ENCODE results near the gene LENG9. TPM values are rescaled to one million over a fixed set of nuclear protein-coding genes. Genes with fewer than 3 reads are reported as not detected.
A peak's percentile ranks its signal among the peaks of the same experiment; 100 is the strongest.

Gene LENG9
- total and polyA plus RNA-seq, 2 of the 13 experiments (the other 11 are each of a cell fraction or from before 2014, with no cell fraction given), result 0.75 to 2.9 TPM

DNA sequence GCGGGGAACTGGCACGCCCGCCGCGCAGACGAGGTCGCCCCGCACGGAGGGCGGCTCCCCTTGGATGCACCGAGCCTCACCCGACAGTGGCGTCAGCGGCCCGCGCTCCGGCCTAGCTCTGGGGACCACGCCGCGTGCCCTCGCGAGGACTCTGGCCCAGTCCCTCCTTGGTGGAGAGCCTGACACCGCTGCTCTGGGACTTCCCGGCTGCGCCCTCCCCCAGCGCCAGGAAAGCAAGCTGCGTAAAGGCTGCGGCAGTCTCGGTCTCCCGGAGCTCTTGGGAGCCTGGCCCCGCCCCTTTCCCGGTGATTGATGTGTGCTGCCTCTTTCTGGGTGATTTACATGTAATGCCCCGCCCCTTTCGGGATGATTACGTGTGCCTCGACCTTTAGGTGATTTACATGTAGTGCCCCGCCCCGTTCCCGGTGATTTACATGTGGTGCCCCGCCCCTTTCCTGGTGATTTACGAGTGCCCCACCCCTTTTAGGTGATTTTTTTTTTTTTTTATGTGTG, at the start of gene LENG9 (continued):
- TF ChIP-seq CHD2 (IDR thresholded peaks at IDR 0.05; ENCODE audit: low read depth, low read length) (peak; percentile 77), ZNF207 (IDR thresholded peaks at IDR 0.05; ENCODE audit: borderline replicate concordance) (no peak), E2F2 (CRISPR knock-in tag; IDR thresholded peaks at IDR 0.05; ENCODE audit: borderline replicate concordance) (0 out of 2 replicates have a peak, but pooled peaks have one; percentile 55), BRD4 (CRISPR knock-in tag; IDR thresholded peaks at IDR 0.05) (no peak), TBX2 (CRISPR knock-in tag; IDR thresholded peaks at IDR 0.05; ENCODE audit: borderline replicate concordance) (peak; percentile 38), ZNF326 (CRISPR knock-in tag; IDR thresholded peaks at IDR 0.05; ENCODE audit: borderline replicate concordance) (no peak), ZNF816 (CRISPR knock-in tag; IDR thresholded peaks at IDR 0.05; ENCODE audit: borderline replicate concordance) (no peak), ZNF83 (CRISPR knock-in tag; IDR thresholded peaks at IDR 0.05; ENCODE audit: borderline replicate concordance) (no peak), BRCA1 (CRISPR knock-in tag; IDR thresholded peaks at IDR 0.05) (peak; percentile 42; the same call in 1 of the 2 replicates), FOXM1 (CRISPR knock-in tag; IDR thresholded peaks at IDR 0.05) (no peak), SP1 (IDR thresholded peaks at IDR 0.05) (peak; percentile 49; the same call in 1 of the 2 replicates), SP1 (CRISPR knock-in tag; IDR thresholded peaks at IDR 0.05) (peak; percentile 79), MEIS1 (CRISPR knock-in tag; IDR thresholded peaks at IDR 0.05; ENCODE audit: borderline replicate concordance) (no peak), ZNF615 (CRISPR knock-in tag; IDR thresholded peaks at IDR 0.05; ENCODE audit: borderline replicate concordance) (no peak), E2F1 (CRISPR knock-in tag; IDR thresholded peaks at IDR 0.05) (no peak), KMT2A (CRISPR knock-in tag; IDR thresholded peaks at IDR 0.05) (no peak), YEATS2 (CRISPR knock-in tag; IDR thresholded peaks at IDR 0.05; ENCODE audit: borderline replicate concordance) (no peak; the same call in 1 of the 2 replicates), PRMT3 (CRISPR knock-in tag; IDR thresholded peaks at IDR 0.05; ENCODE audit: borderline replicate concordance, low read depth) (no peak), ZMYM3 (CRISPR knock-in tag; IDR thresholded peaks at IDR 0.05) (no peak), NR2F6 (IDR thresholded peaks at IDR 0.05) (no peak), NR2F6 (CRISPR knock-in tag; IDR thresholded peaks at IDR 0.05) (no peak), ZFYVE20 (CRISPR knock-in tag; IDR thresholded peaks at IDR 0.05; ENCODE audit: borderline replicate concordance, low read depth) (no peak), SRSF9 (IDR thresholded peaks at IDR 0.05; ENCODE audit: borderline replicate concordance, insufficient read depth, low read depth, low read length, poor library complexity, severe bottlenecking) (no peak), ZBTB7A (CRISPR knock-in tag; IDR thresholded peaks at IDR 0.05) (no peak), ZSCAN25 (CRISPR knock-in tag; IDR thresholded peaks at IDR 0.05) (no peak; the same call in 1 of the 2 replicates)
- TF ChIP-seq, protein P1, sequence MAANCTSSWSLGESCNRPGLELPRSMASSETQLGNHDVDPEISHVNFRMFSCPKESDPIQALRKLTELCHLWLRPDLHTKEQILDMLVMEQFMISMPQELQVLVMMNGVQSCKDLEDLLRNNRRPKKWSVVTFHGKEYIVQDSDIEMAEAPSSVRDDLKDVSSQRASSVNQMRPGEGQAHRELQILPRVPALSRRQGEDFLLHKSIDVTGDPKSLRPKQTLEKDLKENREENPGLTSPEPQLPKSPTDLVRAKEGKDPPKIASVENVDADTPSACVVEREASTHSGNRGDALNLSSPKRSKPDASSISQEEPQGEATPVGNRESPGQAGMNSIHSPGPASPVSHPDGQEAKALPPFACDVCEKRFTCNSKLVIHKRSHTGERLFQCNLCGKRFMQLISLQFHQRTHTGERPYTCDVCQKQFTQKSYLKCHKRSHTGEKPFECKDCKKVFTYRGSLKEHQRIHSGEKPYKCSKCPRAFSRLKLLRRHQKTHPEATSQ (CRISPR knock-in tag; IDR thresholded peaks at IDR 0.05; ENCODE audit: borderline replicate concordance), result no peak
- TF ChIP-seq, protein P2, sequence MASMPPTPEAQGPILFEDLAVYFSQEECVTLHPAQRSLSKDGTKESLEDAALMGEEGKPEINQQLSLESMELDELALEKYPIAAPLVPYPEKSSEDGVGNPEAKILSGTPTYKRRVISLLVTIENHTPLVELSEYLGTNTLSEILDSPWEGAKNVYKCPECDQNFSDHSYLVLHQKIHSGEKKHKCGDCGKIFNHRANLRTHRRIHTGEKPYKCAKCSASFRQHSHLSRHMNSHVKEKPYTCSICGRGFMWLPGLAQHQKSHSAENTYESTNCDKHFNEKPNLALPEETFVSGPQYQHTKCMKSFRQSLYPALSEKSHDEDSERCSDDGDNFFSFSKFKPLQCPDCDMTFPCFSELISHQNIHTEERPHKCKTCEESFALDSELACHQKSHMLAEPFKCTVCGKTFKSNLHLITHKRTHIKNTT (CRISPR knock-in tag; IDR thresholded peaks at IDR 0.05), result no peak

Measured in HepG2 (cell line).